SK-N-SH (cell line): ENCODE results near the gene NAALADL2. TPM values are rescaled to one million over a fixed set of nuclear protein-coding genes. Genes with fewer than 3 reads are reported as not detected.

Experiments
- CTCF ChIA-PET: fragments of 300-600, 350-600 bp; formaldehyde crosslinking; extraction: SDS; loops from one replicate; lab custom pipeline; 2021; lab: Yijun Ruan, JAX
- POLR2A ChIA-PET: fragments of 350-600 bp; sonication (Branson Sonifier 250); formaldehyde crosslinking; extraction: SDS; loops from one replicate; lab custom pipeline; 2020; ENCODE audit warnings: antibody characterized with exemption, inconsistent platforms; lab: Yijun Ruan, JAX
- DNase-seq: peaks from one replicate; pipeline ENCODE4 v3.0.0; 2012
- H2AFZ ChIP-seq: fragments of 200-600 bp; sonication (generic); 2 replicates; pipeline ENCODE4 v1.8.1; 2016; ENCODE audit warnings: antibody characterized with exemption, mild to moderate bottlenecking, low read depth
- H3F3A ChIP-seq: fragments of 200-600 bp; sonication (generic); replicated peaks from 2 replicates; pipeline ENCODE3; 2016; ENCODE audit warnings: antibody characterized with exemption, mild to moderate bottlenecking; ENCODE audit not compliant: insufficient read depth
- H3K27ac ChIP-seq, 2 experiments: fragments of 200-500 bp in 1 of 2; fragments of 200-600 bp in 1 of 2; sonication (Bioruptor generic) in 1 of 2; sonication (generic), shearing (Covaris generic) in 1 of 2; 2 replicates each; pipeline versions ENCODE4 v1.5.1 to v1.6.1; 2014 to 2016; ENCODE audit warnings: low read depth in 2 of 2, inconsistent platforms in 1 of 2, low read length in 1 of 2, mild to moderate bottlenecking in 1 of 2, mixed read lengths in 1 of 2
- H3K27me3 ChIP-seq: fragments of 200-600 bp; sonication (generic), shearing (Covaris generic); 2 replicates; pipeline ENCODE4 v1.6.1; 2016; ENCODE audit warnings: mixed run types; ENCODE audit not compliant: insufficient read depth
- H3K36me3 ChIP-seq, 2 experiments: fragments of 200-500 bp in 1 of 2; fragments of 200-600 bp in 1 of 2; sonication (Bioruptor generic) in 1 of 2; sonication (generic) in 1 of 2; replicated peaks in 1 of 2; 2 replicates each; pipeline versions ENCODE3 to v1.5.1; 2014 to 2016; ENCODE audit warnings: low read length in 1 of 2, mild to moderate bottlenecking in 1 of 2; ENCODE audit not compliant: insufficient read depth in 2 of 2, control insufficient read depth in 1 of 2
- H3K4me1 ChIP-seq, 2 experiments: fragments of 200-500 bp in 1 of 2; fragments of 200-600 bp in 1 of 2; sonication (Bioruptor generic) in 1 of 2; sonication (generic), shearing (Covaris generic) in 1 of 2; 2 replicates each; pipeline versions ENCODE4 v1.5.1 to v1.6.1; 2014 to 2016; ENCODE audit warnings: low read depth in 1 of 2, low read length in 1 of 2, mixed run types in 1 of 2; ENCODE audit not compliant: insufficient read depth in 2 of 2, control insufficient read depth in 1 of 2
- H3K4me2 ChIP-seq: fragments of 200-600 bp; sonication (generic), shearing (Covaris generic); 2 replicates; pipeline ENCODE4 v1.6.1; 2017; ENCODE audit warnings: mixed run types
- H3K4me3 ChIP-seq, 2 experiments: fragments of 200-500 bp in 1 of 2; fragments of 200-600 bp in 1 of 2; sonication (Bioruptor generic) in 1 of 2; sonication (generic), shearing (Covaris generic) in 1 of 2; 2 replicates each; pipeline versions ENCODE4 v1.5.1 to v1.8.1; 2014 to 2016; ENCODE audit warnings: low read depth in 2 of 2, inconsistent platforms in 1 of 2, low read length in 1 of 2, mild to moderate bottlenecking in 1 of 2, mixed read lengths in 1 of 2, moderate library complexity in 1 of 2
- H3K79me2 ChIP-seq: fragments of 200-600 bp; sonication (generic); 2 replicates; pipeline ENCODE4 v1.8.1; 2017; ENCODE audit warnings: mild to moderate bottlenecking; ENCODE audit not compliant: insufficient read depth
- H3K9ac ChIP-seq: fragments of 200-600 bp; sonication (generic); 2 replicates; pipeline ENCODE4 v1.6.1; 2017; ENCODE audit warnings: mixed run types
- H3K9me2 ChIP-seq: fragments of 200-600 bp; sonication (generic); 2 replicates; pipeline ENCODE4 v1.6.1; 2017; ENCODE audit warnings: mixed run types
- H3K9me3 ChIP-seq: fragments of 200-600 bp; sonication (generic); 2 replicates; pipeline ENCODE4 v1.6.1; 2017; ENCODE audit warnings: mixed run types, mild to moderate bottlenecking, moderate library complexity
- H4K20me1 ChIP-seq: fragments of 200-600 bp; sonication (generic); 2 replicates; pipeline ENCODE4 v1.6.1; 2017; ENCODE audit warnings: mild to moderate bottlenecking, mixed run types; ENCODE audit not compliant: insufficient read depth
- CHD2 ChIP-seq: fragments of 150-350 bp; IDR thresholded peaks from 2 replicates; pipeline ENCODE4 v1.6.1; 2018; ENCODE audit warnings: low read length; ENCODE audit not compliant: partially characterized antibody
- EZH2phosphoT487 ChIP-seq: fragments of 200-600 bp; sonication (generic); IDR thresholded peaks from 2 replicates; pipeline ENCODE4 v1.6.1; 2017; ENCODE audit warnings: low read depth, mixed run types, mild to moderate bottlenecking, antibody characterized with exemption, moderate library complexity, borderline replicate concordance
- IRF3 ChIP-seq: fragments of 150-350 bp; IDR thresholded peaks from 2 replicates; pipeline ENCODE4 v1.6.1; 2016; ENCODE audit warnings: mild to moderate bottlenecking, low read depth, low read length
- NRF1 ChIP-seq: IDR thresholded peaks from 2 replicates; pipeline ENCODE4 v1.6.1; 2012; ENCODE audit warnings: low read depth, mild to moderate bottlenecking, low read length
- POLR2AphosphoS5 ChIP-seq: IDR thresholded peaks from 2 replicates; pipeline ENCODE4 v1.6.1; 2012; ENCODE audit warnings: low read depth, low read length
- REST ChIP-seq: IDR thresholded peaks from 2 replicates; pipeline ENCODE4 v1.6.1; 2012; ENCODE audit warnings: mild to moderate bottlenecking, low read depth, low read length, moderate library complexity
- RFX5 ChIP-seq: IDR thresholded peaks from 2 replicates; pipeline ENCODE4 v1.6.1; 2012; ENCODE audit warnings: mild to moderate bottlenecking, improper control_type of control experiment, low read length
- USF1 ChIP-seq: IDR thresholded peaks from 2 replicates; pipeline ENCODE4 v1.4.0; 2012; ENCODE audit warnings: low read depth, borderline replicate concordance
- USF2 ChIP-seq: fragments of 150-350 bp; IDR thresholded peaks from 2 replicates; pipeline ENCODE4 v1.6.1; 2017; ENCODE audit warnings: antibody characterized with exemption, low read length, low read depth, borderline replicate concordance
- YY1 ChIP-seq: IDR thresholded peaks from 2 replicates; pipeline ENCODE4 v1.4.0; 2012; ENCODE audit warnings: low read depth, mild to moderate bottlenecking
- WGBS: methylation state at CpG from one replicate; pipeline ENCODE4 v1.1.6; 2017; ENCODE audit warnings: low lambda C conversion rate; 5-methylcytosine and 5-hydroxymethylcytosine counted together
- polyA plus RNA-seq, 3 experiments: library from polyadenylated mRNA; depleted of rRNA; stranded (reverse); fragments of >200 nt; gene quantifications; 2 replicates each; pipeline ENCODE4 v1.2.3, GENCODE V29; 2012

The NAALADL2 gene
- polyA plus RNA-seq, 1 of the 3 experiments (the other 2 are of a cell fraction): 1.2 TPM

- TF ChIP-seq USF1 (no peak), NRF1 (no peak)
Observed at GRCh38 chr3:175692256-175692655, 833.1 kb downstream of the NAALADL2 start (continued).

GRCh38 chr3:175695251-175695650, 836.1 kb downstream of the NAALADL2 start:
- POLR2A ChIA-PET: no interaction called here

GRCh38 chr3:175702956-175703355, 843.8 kb downstream of the NAALADL2 start:
- no peaks in the 10 kb centered on the region for H3K4me1 ChIP-seq
- TF ChIP-seq POLR2AphosphoS5 (no peak), CHD2 (no peak), YY1 (no peak), IRF3 (no peak), RFX5 (no peak), EZH2phosphoT487 (no peak), REST (no peak)
- CTCF ChIA-PET: no interaction called here

More at GRCh38 chr3:175695251-175695650, 836.1 kb downstream of the NAALADL2 start:
- CTCF ChIA-PET: no interaction called here
- Histone ChIP-seq H3K27ac (no peak overlapping the region), H3K4me1 (no peaks in the 10 kb centered on the region), H3K27me3 (no peaks in the 10 kb centered on the region), H3K4me3 (no peak overlapping the region), H4K20me1 (no peaks in the 10 kb centered on the region), H3K9ac (no peak overlapping the region), H2AFZ (no peak overlapping the region), H3K4me2 (no peak overlapping the region), H3K9me3 (no peaks in the 10 kb centered on the region), H3K9me2 (no peaks in the 10 kb centered on the region)
- WGBS: 60% methylated on average over 1 of the region's 1 CpG
- TF ChIP-seq USF2: no peak
- TF ChIP-seq, all 33 proteins: peak for 0
- no peak for DNase-seq
- Histone ChIP-seq H3K79me2 (no peaks in the 10 kb centered on the region), H3K36me3 (no peaks in the 10 kb centered on the region), H3F3A (no peaks in the 10 kb centered on the region)

More at GRCh38 chr3:175702956-175703355, 843.8 kb downstream of the NAALADL2 start:
- Histone ChIP-seq H3K79me2 (no peaks in the 10 kb centered on the region), H3K27ac (no peak overlapping the region), H3K4me3 (no peak overlapping the region), H2AFZ (no peak overlapping the region), H4K20me1 (no peaks in the 10 kb centered on the region), H3K9me3 (no peaks in the 10 kb centered on the region), H3K27me3 (no peaks in the 10 kb centered on the region), H3K9ac (no peak overlapping the region), H3K36me3 (no peaks in the 10 kb centered on the region), H3K4me2 (no peak overlapping the region), H3K9me2 (0 out of 2 replicates have a peak, but pooled peaks cover 6% of the 10 kb centered on the region), H3F3A (no peaks in the 10 kb centered on the region)
- POLR2A ChIA-PET: no interaction called here
- no peak for DNase-seq
